Spleen (tissue), 7 donors: ENCODE measurements around the gene MRAS.

ENCODE experiments used
- CTCF ChIP-seq, 11 experiments: fragments of 200-600 bp in 7 of 11; fragments of 450-650 bp in 4 of 11; sonication (generic) in 4 of 11; IDR thresholded peaks in 8 of 11; conservative IDR thresholded peaks in 3 of 11; 1 replicate in 7 of 11; 2 replicates in 4 of 11; pipeline versions ENCODE4 v1.4.0 to v1.8.0; 2016 to 2021; ENCODE audit warnings: antibody characterized with exemption in 11 of 11, inconsistent platforms in 4 of 11, mild to moderate bottlenecking in 1 of 11
- POLR2A ChIP-seq, 3 donors: fragments of 450-650 bp; IDR thresholded peaks; one replicate each; pipeline ENCODE4 v1.5.1; 2017; ENCODE audit warnings: antibody characterized with exemption in 3 of 3, mild to moderate bottlenecking in 1 of 3
- POLR2AphosphoS5 ChIP-seq, 3 donors: sonication (generic); formaldehyde crosslinking; IDR thresholded peaks; one replicate each; pipeline ENCODE4 v1.5.1; 2017; ENCODE audit warnings: antibody characterized with exemption in 3 of 3
- donor health status: DM: no; HTN: no; CAD: no; lungs with moderate emphysema.
- donor health status: DM: no; HTN: no; CAD: no.
- donor health status: DM: no; HTN: no; CAD: no.

- TF ChIP-seq POLR2AphosphoS5 (IDR thresholded peaks at IDR 0.05) (peak in 1 of 3 donors; percentile 16), CTCF (IDR thresholded peaks at IDR 0.05 in 8 of 11, conservative IDR thresholded peaks at IDR 0.05 in 3 of 11) (no peak), POLR2A (IDR thresholded peaks at IDR 0.05) (no peak)
Observed at GRCh38 chr3:138367911-138368310, 19.5 kb downstream of the MRAS start.
